ENCODE data around the gene THBD.

- TF ChIP-seq ZNF70 (CRISPR knock-in tag; IDR thresholded peaks at IDR 0.05) (no peak), ZFP3 (CRISPR knock-in tag; IDR thresholded peaks at IDR 0.05) (no peak), TSHZ2 (CRISPR knock-in tag; IDR thresholded peaks at IDR 0.05) (no peak), ISL1 (CRISPR knock-in tag; IDR thresholded peaks at IDR 0.05) (no peak), PATZ1 (CRISPR knock-in tag; IDR thresholded peaks at IDR 0.05; ENCODE audit: borderline replicate concordance) (no peak), ARNTL (CRISPR knock-in tag; IDR thresholded peaks at IDR 0.05; ENCODE audit: borderline replicate concordance, low read depth) (no peak), SNAI2 (CRISPR knock-in tag; IDR thresholded peaks at IDR 0.05) (no peak), POU6F1 (CRISPR knock-in tag; IDR thresholded peaks at IDR 0.05; ENCODE audit: borderline replicate concordance, low read depth) (no peak), TCF4 (CRISPR knock-in tag; IDR thresholded peaks at IDR 0.05; ENCODE audit: borderline replicate concordance) (no peak), CSRNP3 (CRISPR knock-in tag; IDR thresholded peaks at IDR 0.05) (no peak), CREB5 (CRISPR knock-in tag; IDR thresholded peaks at IDR 0.05; ENCODE audit: low read depth) (no peak), RARB (CRISPR knock-in tag; IDR thresholded peaks at IDR 0.05) (no peak)
These were observed 9.5 kb upstream of the THBD start for GRCh38 chr20:23059001-23059400.

All from SK-N-SH treated with all-trans-retinoic acid at 6 μM for 48 hours (cell line).